ENCODE measurements around the gene ATP9B.

- TF ChIP-seq CTCF (IDR thresholded peaks at IDR 0.05; ENCODE audit: insufficient read depth, low read depth, low read length) (no peak), EZH2 (IDR thresholded peaks at IDR 0.05; ENCODE audit: insufficient read depth, low read length) (no peak)
These were observed 137.2 kb downstream of the ATP9B start for GRCh38 chr18:79206444-79206843.

Data from astrocyte (in vitro differentiated cells and primary cell).